ENCODE data around the gene GREM1. TPM values are rescaled to one million over a fixed set of nuclear protein-coding genes. Genes with fewer than 3 reads are reported as not detected.

The GREM1 gene
- total and polyA plus RNA-seq, 9 of the 15 experiments (the other 6 are each of a cell fraction or from before 2014, with no cell fraction given): 0.01 to 0.20 (median 0.06) TPM; not detected in 6

DNA sequence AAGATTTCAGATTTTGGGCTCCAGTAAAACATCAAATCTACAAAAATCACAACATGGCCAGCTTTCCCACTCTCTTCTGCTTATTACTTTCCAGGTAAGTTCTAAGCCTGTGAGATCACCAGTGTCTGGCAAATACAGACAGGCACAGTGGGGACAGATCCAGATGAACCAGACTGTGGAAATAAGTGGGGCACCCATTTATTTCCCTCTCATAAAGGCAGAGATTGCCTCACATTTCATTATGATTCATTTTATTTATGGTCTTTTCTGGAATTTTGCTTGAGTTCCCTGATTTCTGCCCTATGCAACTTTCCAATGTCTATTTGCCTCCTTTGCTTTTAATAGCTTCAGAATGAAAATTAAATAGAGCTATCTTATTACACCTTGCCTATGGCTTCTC is 66.8 kb downstream of the GREM1 start:
- Histone ChIP-seq H3K4me1 (replicated peaks in 1 of 2; ENCODE audit: control insufficient read depth in 2 of 2, insufficient read depth in 2 of 2, low read length in 2 of 2) (no peaks in the 10 kb centered on the region), H3K9ac (ENCODE audit: insufficient read depth in 1 of 2, low read depth in 2 of 2, low read length in 2 of 2) (no peak overlapping the region), H3K27me3 (ENCODE audit: control insufficient read depth in 2 of 2, insufficient read depth in 2 of 2, low read length in 2 of 2) (no peaks in the 10 kb centered on the region; a peak in 1 of 5 replicates), H3K9me3 (replicated peaks; ENCODE audit: control insufficient read depth, insufficient read depth, low read depth, low read length) (no peaks in the 10 kb centered on the region), H3K36me3 (ENCODE audit: control insufficient read depth, insufficient read depth, low read length) (no peaks in the 10 kb centered on the region), H4K20me1 (replicated peaks; ENCODE audit: control insufficient read depth, insufficient read depth, low read length) (no peaks in the 10 kb centered on the region), H3K79me2 (ENCODE audit: control insufficient read depth, insufficient read depth, low read length) (no peaks in the 10 kb centered on the region), H3K9me1 (ENCODE audit: control insufficient read depth, insufficient read depth, low read length) (no peaks in the 10 kb centered on the region), H3K27ac (ENCODE audit: extremely low read depth, low read depth, low read length) (no peak overlapping the region), H2AFZ (ENCODE audit: low read depth, low read length) (no peak overlapping the region), H3K4me3 (no peak overlapping the region), H3K4me2 (ENCODE audit: insufficient read depth, low read length) (no peak overlapping the region)
- no TSS peak for BruUV-seq (replicated peaks)
- in situ Hi-C loops (cut with MboI): no loop called here
- DNase-seq (ENCODE audit: extremely low read depth in 1 of 4, low spot score in 3 of 4) (no peak), ATAC-seq (no peak), FAIRE-seq (no peak)
- CTCF ChIA-PET (ENCODE audit: low intra/inter-chr PET ratio): no interaction called here
- intact Hi-C loops (cut with micrococcal nuclease): no loop called here
- TF ChIP-seq ZKSCAN1 (IDR thresholded peaks at IDR 0.05; ENCODE audit: low read depth, low read length) (no peak), ZNF57 (CRISPR knock-in tag; IDR thresholded peaks at IDR 0.05) (no peak), TCF7L2 (IDR thresholded peaks at IDR 0.05; ENCODE audit: low read depth, low read length) (no peak), SLC30A9 (CRISPR knock-in tag; IDR thresholded peaks at IDR 0.05) (no peak)
- TF ChIP-seq, protein P1, sequence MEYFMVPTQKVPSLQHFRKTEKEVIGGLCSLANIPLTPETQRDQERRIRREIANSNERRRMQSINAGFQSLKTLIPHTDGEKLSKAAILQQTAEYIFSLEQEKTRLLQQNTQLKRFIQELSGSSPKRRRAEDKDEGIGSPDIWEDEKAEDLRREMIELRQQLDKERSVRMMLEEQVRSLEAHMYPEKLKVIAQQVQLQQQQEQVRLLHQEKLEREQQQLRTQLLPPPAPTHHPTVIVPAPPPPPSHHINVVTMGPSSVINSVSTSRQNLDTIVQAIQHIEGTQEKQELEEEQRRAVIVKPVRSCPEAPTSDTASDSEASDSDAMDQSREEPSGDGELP (CRISPR knock-in tag; IDR thresholded peaks at IDR 0.05; ENCODE audit: borderline replicate concordance): no peak
- POLR2A ChIA-PET: no interaction called here

DNA sequence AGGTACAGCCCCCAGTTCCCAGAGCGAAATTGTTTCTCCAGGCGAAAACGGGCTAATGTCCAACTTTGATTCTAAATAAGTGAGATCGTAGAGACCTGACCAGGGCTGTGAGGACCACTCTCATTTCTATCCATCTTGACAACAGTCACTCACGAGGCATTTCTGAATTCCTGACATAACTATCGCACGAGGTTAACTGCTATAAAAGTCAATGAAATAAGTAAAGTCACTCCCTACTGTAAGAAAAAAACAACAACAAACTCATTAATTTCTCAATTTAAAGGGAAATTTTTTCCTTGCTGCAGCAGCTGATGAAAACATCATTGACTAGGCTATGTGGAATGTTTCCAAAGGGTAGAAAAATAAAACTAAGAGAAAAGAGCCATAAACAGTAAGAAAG is 69.1 kb downstream of the GREM1 start:
- Histone ChIP-seq H3K4me1 (replicated peaks in 1 of 2; ENCODE audit: control insufficient read depth in 2 of 2, insufficient read depth in 2 of 2, low read length in 2 of 2) (no peaks in the 10 kb centered on the region), H3K79me2 (ENCODE audit: control insufficient read depth, insufficient read depth, low read length) (no peaks in the 10 kb centered on the region), H3K9me1 (ENCODE audit: control insufficient read depth, insufficient read depth, low read length) (no peaks in the 10 kb centered on the region), H3K36me3 (ENCODE audit: control insufficient read depth, insufficient read depth, low read length) (no peaks in the 10 kb centered on the region), H3K4me2 (ENCODE audit: insufficient read depth, low read length) (no peak overlapping the region), H4K20me1 (replicated peaks; ENCODE audit: control insufficient read depth, insufficient read depth, low read length) (no peaks in the 10 kb centered on the region), H3K4me3 (no peak overlapping the region), H3K9ac (ENCODE audit: insufficient read depth in 1 of 2, low read depth in 2 of 2, low read length in 2 of 2) (no peak overlapping the region), H2AFZ (ENCODE audit: low read depth, low read length) (no peak overlapping the region), H3K27me3 (ENCODE audit: control insufficient read depth in 2 of 2, insufficient read depth in 2 of 2, low read length in 2 of 2) (no peaks in the 10 kb centered on the region; a peak in 1 of 5 replicates), H3K9me3 (replicated peaks; ENCODE audit: control insufficient read depth, insufficient read depth, low read depth, low read length) (no peaks in the 10 kb centered on the region), H3K27ac (ENCODE audit: extremely low read depth, low read depth, low read length) (no peak overlapping the region)
- no TSS peak for BruUV-seq (replicated peaks)
- ChIA-PET CTCF (ENCODE audit: low intra/inter-chr PET ratio) (no interaction called here), POLR2A (no interaction called here)
- DNase-seq (ENCODE audit: extremely low read depth in 1 of 4, low spot score in 3 of 4) (no peak), ATAC-seq (no peak), FAIRE-seq (no peak)
- in situ Hi-C loops (cut with MboI): no loop called here
- intact Hi-C loops (cut with micrococcal nuclease): no loop called here
- WGBS (ENCODE audit: insufficient coverage, low coverage, missing lambda C conversion rate): 3% methylated on average over 7 of the region's 7 CpGs

All from K562 (cell line).